ENCODE data around the gene DDX55. TPM values are rescaled to one million over a fixed set of nuclear protein-coding genes. Genes with fewer than 3 reads are reported as not detected.
"Not testable (repeated sequence)": the region's sequence is repeated elsewhere in the genome, so short reads cannot be mapped to it uniquely, and the experiment has no call there.

Gene DDX55
- polyA plus RNA-seq, 1 of the 3 experiments (the other 2 are of a cell fraction) = 25.8 TPM

DNA sequence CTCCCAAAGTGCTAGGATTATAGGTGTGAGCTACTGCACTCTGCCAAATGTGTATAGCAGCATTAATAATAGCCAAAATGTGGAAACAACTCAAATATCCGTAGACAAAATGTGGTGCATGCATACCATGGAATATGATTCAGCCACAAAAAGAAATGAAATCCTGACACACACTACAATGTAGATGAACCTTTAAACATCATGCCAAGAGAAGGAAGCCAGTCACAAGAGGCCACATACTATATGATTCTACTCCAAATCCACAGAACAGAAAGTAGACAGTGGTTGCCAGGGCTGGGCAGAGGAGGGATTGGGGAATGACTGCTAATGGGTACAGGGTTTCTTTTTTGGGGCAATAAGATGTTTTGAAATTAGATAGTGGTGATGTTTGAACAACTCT lies 25.3 kb upstream of the DDX55 start:
- no peak overlapping the region for H3K4me2 ChIP-seq
- no peak overlapping the region for H3K9ac ChIP-seq
- H3K4me3 ChIP-seq (ENCODE audit: low read depth in 2 of 2, low read length in 1 of 2) = no peak overlapping the region
- no peaks in the 10 kb centered on the region for H3K9me3 ChIP-seq
- peaks cover 0 to 17% of the 10 kb centered on the region in 2 experiments for H3K36me3 ChIP-seq (replicated peaks in 1 of 2; ENCODE audit: control insufficient read depth in 1 of 2, insufficient read depth in 2 of 2, low read length in 1 of 2)
- ChIA-PET CTCF (no interaction called here), POLR2A (interaction anchor here (0.9 kb wide), 1 partner anchor 29 kb away, joined by 6 read pairs; no protein-coding TSS in a partner anchor)
- H3K27me3 ChIP-seq (ENCODE audit: insufficient read depth) = no peaks in the 10 kb centered on the region
- no peak for TF ChIP-seq TCF12 (IDR thresholded peaks at IDR 0.05)
- no peak for TF ChIP-seq RCOR1 (IDR thresholded peaks at IDR 0.05; ENCODE audit: low read length)
- no peak for TF ChIP-seq MEF2A (IDR thresholded peaks at IDR 0.05; ENCODE audit: borderline replicate concordance, low read depth)
- no peak for TF ChIP-seq SMC3 (IDR thresholded peaks at IDR 0.05; ENCODE audit: low read depth, low read length)
- no peak for DNase-seq
- peaks cover 10% of the 10 kb centered on the region for H3F3A ChIP-seq (replicated peaks; ENCODE audit: insufficient read depth)
- 0 out of 4 replicates have a peak, but pooled peaks cover 0 to 6% of the 10 kb centered on the region in 2 experiments for H3K4me1 ChIP-seq (ENCODE audit: control insufficient read depth in 1 of 2, insufficient read depth in 2 of 2, low read depth in 1 of 2, low read length in 1 of 2)
- WGBS (ENCODE audit: low lambda C conversion rate) = 89% methylated on average over 1 of the region's 1 CpG
- no peak overlapping the region for H3K27ac ChIP-seq (ENCODE audit: low read depth in 2 of 2, low read length in 1 of 2)
- peaks cover 29% of the 10 kb centered on the region for H3K79me2 ChIP-seq (ENCODE audit: insufficient read depth)
- H4K20me1 ChIP-seq (ENCODE audit: insufficient read depth) = no peaks in the 10 kb centered on the region
- H2AFZ ChIP-seq (ENCODE audit: low read depth) = no peak overlapping the region
- no peaks in the 10 kb centered on the region for H3K9me2 ChIP-seq

DNA sequence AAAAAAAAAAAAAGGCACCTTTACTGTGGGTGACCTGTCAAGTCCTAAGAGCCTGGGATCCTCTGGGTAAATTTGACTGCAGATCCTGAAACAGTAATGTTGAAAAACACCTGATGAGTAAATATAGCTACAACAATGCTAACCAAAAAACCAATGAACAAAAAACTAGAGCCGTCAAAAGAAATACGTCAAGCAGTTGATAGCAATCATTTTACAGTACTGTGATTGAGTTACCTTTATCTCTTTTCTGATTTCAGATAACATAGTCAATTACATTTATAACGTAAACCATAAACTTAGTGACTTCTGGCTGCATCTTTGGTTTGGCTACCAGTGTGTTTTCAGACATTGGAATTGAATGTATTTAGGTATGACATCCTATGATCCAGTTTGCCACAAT lies 23.7 kb upstream of the DDX55 start:
- 79% methylated on average over 3 of the region's 3 CpGs for WGBS (ENCODE audit: low lambda C conversion rate)
- no peak overlapping the region for H2AFZ ChIP-seq (ENCODE audit: low read depth)
- no peaks in the 10 kb centered on the region for H4K20me1 ChIP-seq (ENCODE audit: insufficient read depth)
- no peak overlapping the region for H3K4me3 ChIP-seq (ENCODE audit: low read depth in 2 of 2, low read length in 1 of 2)
- no peak for DNase-seq
- H3K9me2 ChIP-seq = no peaks in the 10 kb centered on the region
- H3K4me2 ChIP-seq = no peak overlapping the region
- POLR2A ChIA-PET = interaction anchor here (0.6 kb wide), 1 partner anchor 80 kb away, joined by 4 read pairs; no protein-coding TSS in a partner anchor
- H3F3A ChIP-seq (replicated peaks; ENCODE audit: insufficient read depth) = peaks cover 12% of the 10 kb centered on the region
- H3K4me1 ChIP-seq (ENCODE audit: control insufficient read depth in 1 of 2, insufficient read depth in 2 of 2, low read depth in 1 of 2, low read length in 1 of 2) = peaks cover 2 to 6% of the 10 kb centered on the region in 2 experiments; a peak in 1 of 4 replicates
- H3K9ac ChIP-seq = no peak overlapping the region
- TF ChIP-seq NRF1 (IDR thresholded peaks at IDR 0.05; ENCODE audit: low read depth, low read length) (no peak), IRF3 (IDR thresholded peaks at IDR 0.05; ENCODE audit: low read depth, low read length) (no peak), FOXM1 (IDR thresholded peaks at IDR 0.05; ENCODE audit: low read depth) (no peak), MEF2A (IDR thresholded peaks at IDR 0.05; ENCODE audit: borderline replicate concordance, low read depth) (no peak), NFIC (IDR thresholded peaks at IDR 0.05; ENCODE audit: borderline replicate concordance) (no peak), GATA2 (CRISPR knock-in tag; IDR thresholded peaks at IDR 0.05) (peak; percentile 63)
- H3K79me2 ChIP-seq (ENCODE audit: insufficient read depth) = peaks cover 43% of the 10 kb centered on the region
- H3K9me3 ChIP-seq = no peaks in the 10 kb centered on the region
- H3K36me3 ChIP-seq (replicated peaks in 1 of 2; ENCODE audit: control insufficient read depth in 1 of 2, insufficient read depth in 2 of 2, low read length in 1 of 2) = peaks cover 0 to 17% of the 10 kb centered on the region in 2 experiments
- CTCF ChIA-PET = no interaction called here
- no peak overlapping the region for H3K27ac ChIP-seq (ENCODE audit: low read depth in 2 of 2, low read length in 1 of 2)
- H3K27me3 ChIP-seq (ENCODE audit: insufficient read depth) = no peaks in the 10 kb centered on the region

- H3K9ac ChIP-seq; H3K4me2 ChIP-seq; H3K4me3 ChIP-seq (ENCODE audit: low read depth in 2 of 2, low read length in 1 of 2); DNase-seq; H2AFZ ChIP-seq (ENCODE audit: low read depth); H3K4me1 ChIP-seq (ENCODE audit: control insufficient read depth in 1 of 2, insufficient read depth in 2 of 2, low read depth in 1 of 2, low read length in 1 of 2); H4K20me1 ChIP-seq (ENCODE audit: insufficient read depth); H3K27me3 ChIP-seq (ENCODE audit: insufficient read depth); H3K9me2 ChIP-seq; CTCF ChIA-PET; H3K27ac ChIP-seq (ENCODE audit: low read depth in 2 of 2, low read length in 1 of 2); H3K9me3 ChIP-seq: not testable (repeated sequence)
- Histone ChIP-seq H3F3A (replicated peaks; ENCODE audit: insufficient read depth) (peaks cover 16% of the 10 kb centered on the region), H3K36me3 (replicated peaks in 1 of 2; ENCODE audit: control insufficient read depth in 1 of 2, insufficient read depth in 2 of 2, low read length in 1 of 2) (peaks cover 0 to 17% of the 10 kb centered on the region in 2 experiments), H3K79me2 (ENCODE audit: insufficient read depth) (peaks cover 49% of the 10 kb centered on the region)
- POLR2A ChIA-PET = interaction anchor here (0.6 kb wide), 1 partner anchor 81 kb away, joined by 4 read pairs; no protein-coding TSS in a partner anchor
- WGBS (ENCODE audit: low lambda C conversion rate) = 98% methylated on average over 4 of the region's 4 CpGs
Measured at GRCh38 chr12:123578829-123579228, 23.1 kb upstream of the DDX55 start.

All from SK-N-SH (cell line).